Measurements from ENCODE around the gene STAP1. TPM values are rescaled to one million over a fixed set of nuclear protein-coding genes. Genes with fewer than 3 reads are reported as not detected.
"Not testable (repeated sequence)": the region's sequence is repeated elsewhere in the genome, so short reads cannot be mapped to it uniquely, and the experiment has no call there.

The STAP1 gene
- total RNA-seq, 1 experiment from 2014 or later = not detected

GRCh38 chr4:67522851-67523671, 35.5 kb upstream of the STAP1 start:
- H3K18ac ChIP-seq (ENCODE audit: insufficient read length, low read depth, low read length) = no peak overlapping the region
- no peaks in the 10 kb centered on the region; a peak in 1 of 4 replicates for H3K4me1 Mint-ChIP-seq
- TF ChIP-seq CTCF (conservative IDR thresholded peaks at IDR 0.05) = no peak
- H3K4me2 ChIP-seq (ENCODE audit: insufficient read depth, insufficient read length, low read length) = no peak overlapping the region
- H2BK20ac ChIP-seq (ENCODE audit: low read depth, low read length, poor library complexity, severe bottlenecking) = no peak overlapping the region
- no peak overlapping the region for H3K4ac ChIP-seq (ENCODE audit: low read depth, low read length)
- peaks cover 6 to 16% (median 14%) of the 10 kb centered on the region in 3 experiments; a peak in 6 of 7 replicates for H3K36me3 Mint-ChIP-seq (ENCODE audit: insufficient read depth in 1 of 3, low read depth in 3 of 3)
- no peaks in the 10 kb centered on the region for H3K23me2 ChIP-seq (ENCODE audit: insufficient read length, low read depth, low read length, poor library complexity, severe bottlenecking)
- no peaks in the 10 kb centered on the region for H3K4me1 ChIP-seq (ENCODE audit: insufficient read depth, low read length)
- H4K5ac ChIP-seq (ENCODE audit: insufficient read length, low read depth, low read length) = no peak overlapping the region
- no peak overlapping the region for H2AFZ ChIP-seq (ENCODE audit: low read length)
- no peak overlapping the region for H3K14ac ChIP-seq (ENCODE audit: insufficient read depth, low read length)
- peaks cover 2% of the 10 kb centered on the region for H3K79me1 ChIP-seq (ENCODE audit: insufficient read depth, low read depth, low read length, poor library complexity, severe bottlenecking)
- no peak overlapping the region for H2AK5ac ChIP-seq (ENCODE audit: insufficient read length, low read length)
- H3K56ac ChIP-seq (ENCODE audit: insufficient read length, low read depth, low read length) = no peak overlapping the region
- no peaks in the 10 kb centered on the region for H3K9me3 ChIP-seq (ENCODE audit: control insufficient read depth, low read depth, low read length)
- WGBS (ENCODE audit: extremely low coverage, insufficient read length, low lambda C conversion rate) = no CpG with 5 or more reads among the region's 10 CpGs
- H3K79me2 ChIP-seq (ENCODE audit: insufficient read depth, low read length) = no peaks in the 10 kb centered on the region; the same call in 1 of the 2 replicates
- H3K27ac ChIP-seq (ENCODE audit: insufficient read length, low read depth, low read length) = no peak overlapping the region
- no peak overlapping the region for H3K9ac ChIP-seq (ENCODE audit: extremely low read depth, insufficient read length, low read length)
- H3K27me3 ChIP-seq (ENCODE audit: insufficient read depth, low read length) = no peaks in the 10 kb centered on the region
- H3K9me3 Mint-ChIP-seq = no peaks in the 10 kb centered on the region
- H4K20me1 ChIP-seq (ENCODE audit: control insufficient read depth, insufficient read depth, insufficient read length) = no peaks in the 10 kb centered on the region
- H2BK15ac ChIP-seq (ENCODE audit: low read depth, low read length) = no peak overlapping the region
- no peak overlapping the region; a peak in 1 of 7 replicates for H3K27ac Mint-ChIP-seq
- no peak overlapping the region for H2BK120ac ChIP-seq (ENCODE audit: low read depth, low read length, poor library complexity, severe bottlenecking)
- no peaks in the 10 kb centered on the region for H3K27me3 Mint-ChIP-seq (ENCODE audit: low read depth)
- no peak overlapping the region for H4K8ac ChIP-seq (replicated peaks; ENCODE audit: insufficient read length, low read depth, low read length)
- no peak overlapping the region for H2BK12ac ChIP-seq (ENCODE audit: insufficient read length, low read depth, low read length)
- H4K91ac ChIP-seq (ENCODE audit: insufficient read length, low read depth, low read length) = no peak overlapping the region
- H3T11ph ChIP-seq (ENCODE audit: low read length) = no peak overlapping the region
- no peak for DNase-seq
- no peak overlapping the region for H3K4me3 Mint-ChIP-seq
- H2BK5ac ChIP-seq (ENCODE audit: insufficient read length, low read length) = no peak overlapping the region
- H3K23ac ChIP-seq (ENCODE audit: insufficient read length, low read depth, low read length) = no peak overlapping the region

GRCh38 chr4:67524140-67524539, 34.4 kb upstream of the STAP1 start:
- not testable (repeated sequence) for H3K4me1 ChIP-seq (ENCODE audit: insufficient read depth, low read length); H3K9me3 Mint-ChIP-seq; H2BK20ac ChIP-seq (ENCODE audit: low read depth, low read length, poor library complexity, severe bottlenecking); H3K4me3 Mint-ChIP-seq; H4K5ac ChIP-seq (ENCODE audit: insufficient read length, low read depth, low read length); H2AFZ ChIP-seq (ENCODE audit: low read length); H2BK15ac ChIP-seq (ENCODE audit: low read depth, low read length); H3K79me1 ChIP-seq (ENCODE audit: insufficient read depth, low read depth, low read length, poor library complexity, severe bottlenecking); H3K23me2 ChIP-seq (ENCODE audit: insufficient read length, low read depth, low read length, poor library complexity, severe bottlenecking); H3K27ac Mint-ChIP-seq; H3K14ac ChIP-seq (ENCODE audit: insufficient read depth, low read length); H3K23ac ChIP-seq (ENCODE audit: insufficient read length, low read depth, low read length); H3T11ph ChIP-seq (ENCODE audit: low read length); H3K27ac ChIP-seq (ENCODE audit: insufficient read length, low read depth, low read length); H3K18ac ChIP-seq (ENCODE audit: insufficient read length, low read depth, low read length); H3K27me3 ChIP-seq (ENCODE audit: insufficient read depth, low read length); H3K27me3 Mint-ChIP-seq (ENCODE audit: low read depth); H2BK5ac ChIP-seq (ENCODE audit: insufficient read length, low read length); H3K4ac ChIP-seq (ENCODE audit: low read depth, low read length); H3K9ac ChIP-seq (ENCODE audit: extremely low read depth, insufficient read length, low read length); DNase-seq; H4K20me1 ChIP-seq (ENCODE audit: control insufficient read depth, insufficient read depth, insufficient read length); H3K79me2 ChIP-seq (ENCODE audit: insufficient read depth, low read length); H2BK12ac ChIP-seq (ENCODE audit: insufficient read length, low read depth, low read length); H4K91ac ChIP-seq (ENCODE audit: insufficient read length, low read depth, low read length); H2BK120ac ChIP-seq (ENCODE audit: low read depth, low read length, poor library complexity, severe bottlenecking); H2AK5ac ChIP-seq (ENCODE audit: insufficient read length, low read length); H3K56ac ChIP-seq (ENCODE audit: insufficient read length, low read depth, low read length); H3K4me1 Mint-ChIP-seq; H3K9me3 ChIP-seq (ENCODE audit: control insufficient read depth, low read depth, low read length); H3K4me2 ChIP-seq (ENCODE audit: insufficient read depth, insufficient read length, low read length); H4K8ac ChIP-seq (replicated peaks; ENCODE audit: insufficient read length, low read depth, low read length)
- WGBS (ENCODE audit: extremely low coverage, insufficient read length, low lambda C conversion rate) = no CpG with 5 or more reads among the region's 3 CpGs
- peaks cover 2 to 14% (median 10%) of the 10 kb centered on the region in 3 experiments; a peak in 6 of 7 replicates for H3K36me3 Mint-ChIP-seq (ENCODE audit: insufficient read depth in 1 of 3, low read depth in 3 of 3)
